GM23248 (cell line): ENCODE measurements around the gene COPS7B. TPM values are rescaled to one million over a fixed set of nuclear protein-coding genes. Genes with fewer than 3 reads are reported as not detected.

Source experiments
- DNase-seq: peaks from one replicate; pipeline ENCODE4 v3.0.0-alpha.2; 2015
- H2AFZ ChIP-seq: fragments of 200-600 bp; sonication (generic); 2 replicates; pipeline ENCODE4 v1.6.1; 2016; ENCODE audit warnings: antibody characterized with exemption
- H3F3A ChIP-seq: fragments of 200-600 bp; sonication (generic); 2 replicates; pipeline ENCODE4 v1.6.1; 2016; ENCODE audit warnings: mild to moderate bottlenecking, antibody characterized with exemption, mixed run types; ENCODE audit not compliant: insufficient read depth
- H3K27ac ChIP-seq: fragments of 200-600 bp; sonication (generic); 2 replicates; pipeline ENCODE4 v1.5.1; 2016; ENCODE audit warnings: mild to moderate bottlenecking
- H3K27me3 ChIP-seq: fragments of 200-600 bp; sonication (generic); replicated peaks from 2 replicates; pipeline ENCODE4 v1.6.1; 2016; ENCODE audit warnings: mild to moderate bottlenecking; ENCODE audit not compliant: insufficient read depth
- H3K36me3 ChIP-seq: fragments of 200-600 bp; sonication (generic); 2 replicates; pipeline ENCODE4 v1.6.1; 2016; ENCODE audit warnings: low read depth, mild to moderate bottlenecking
- H3K4me1 ChIP-seq: fragments of 200-600 bp; sonication (generic); 2 replicates; pipeline ENCODE4 v1.6.1; 2016; ENCODE audit warnings: mild to moderate bottlenecking; ENCODE audit not compliant: insufficient read depth
- H3K4me2 ChIP-seq: fragments of 200-600 bp; sonication (generic); one replicate; pipeline ENCODE4 v1.6.1; 2016; ENCODE audit warnings: mild to moderate bottlenecking; ENCODE audit not compliant: unreplicated experiment
- H3K4me3 ChIP-seq: fragments of 200-600 bp; sonication (generic); 2 replicates; pipeline ENCODE4 v1.5.1; 2016; ENCODE audit warnings: mild to moderate bottlenecking
- H3K79me2 ChIP-seq: fragments of 200-600 bp; sonication (generic); 2 replicates; pipeline ENCODE4 v1.6.1; 2016; ENCODE audit warnings: mild to moderate bottlenecking; ENCODE audit not compliant: insufficient read depth
- H3K9ac ChIP-seq: fragments of 200-600 bp; sonication (generic); 2 replicates; pipeline ENCODE4 v1.6.1; 2016; ENCODE audit warnings: mild to moderate bottlenecking
- H3K9me2 ChIP-seq: fragments of 200-600 bp; sonication (generic); 2 replicates; pipeline ENCODE4 v1.6.1; 2016; ENCODE audit warnings: mixed run types, mild to moderate bottlenecking, moderate library complexity; ENCODE audit not compliant: insufficient read depth
- H3K9me3 ChIP-seq: fragments of 200-600 bp; sonication (generic); one replicate; pipeline ENCODE4 v1.6.1; 2017; ENCODE audit warnings: low read depth
- H4K20me1 ChIP-seq: fragments of 200-600 bp; sonication (generic); 2 replicates; pipeline ENCODE4 v1.6.0; 2016; ENCODE audit not compliant: insufficient read depth
- EZH2 ChIP-seq: fragments of 200-600 bp; sonication (generic); IDR thresholded peaks from 2 replicates; pipeline ENCODE4 v1.6.1; 2018; ENCODE audit warnings: antibody characterized with exemption, mild to moderate bottlenecking; ENCODE audit not compliant: insufficient read depth, poor library complexity, severe bottlenecking
- EZH2phosphoT487 ChIP-seq: fragments of 200-600 bp; sonication (generic); IDR thresholded peaks from 2 replicates; pipeline ENCODE4 v1.6.1; 2018; ENCODE audit warnings: antibody characterized with exemption, moderate library complexity, mild to moderate bottlenecking, low read depth; ENCODE audit not compliant: insufficient read depth
- WGBS, 2 experiments: methylation state at CpG; one replicate each; pipeline ENCODE4 v1.1.6; 2015 to 2017; ENCODE audit warnings: low lambda C conversion rate in 2 of 2, low coverage in 1 of 2; ENCODE audit errors: missing lambda C conversion rate in 2 of 2; 5-methylcytosine and 5-hydroxymethylcytosine counted together
- in situ Hi-C: fragments of 300-500 bp; cut with MboI; formaldehyde crosslinking; loops from 2 replicates; pipeline ENCODE4 v1.15.0; 2020
- polyA plus RNA-seq: library from polyadenylated mRNA; unstranded; fragments of >200 nt; fragmentation: Nextera tagmentation; extraction: Ambion mirVana; gene quantifications from 2 replicates; pipeline ENCODE4 v1.2.1, GENCODE V29; 2016
- total RNA-seq: library from RNA; depleted of rRNA; stranded (reverse); fragments of >200 nt; shearing (Covaris generic); gene quantifications from 2 replicates; pipeline ENCODE4 v1.2.3, GENCODE V29; 2014

The COPS7B gene
- total and polyA plus RNA-seq, 2 experiments from 2014 or later, result 30.4 to 31.4 TPM

DNA sequence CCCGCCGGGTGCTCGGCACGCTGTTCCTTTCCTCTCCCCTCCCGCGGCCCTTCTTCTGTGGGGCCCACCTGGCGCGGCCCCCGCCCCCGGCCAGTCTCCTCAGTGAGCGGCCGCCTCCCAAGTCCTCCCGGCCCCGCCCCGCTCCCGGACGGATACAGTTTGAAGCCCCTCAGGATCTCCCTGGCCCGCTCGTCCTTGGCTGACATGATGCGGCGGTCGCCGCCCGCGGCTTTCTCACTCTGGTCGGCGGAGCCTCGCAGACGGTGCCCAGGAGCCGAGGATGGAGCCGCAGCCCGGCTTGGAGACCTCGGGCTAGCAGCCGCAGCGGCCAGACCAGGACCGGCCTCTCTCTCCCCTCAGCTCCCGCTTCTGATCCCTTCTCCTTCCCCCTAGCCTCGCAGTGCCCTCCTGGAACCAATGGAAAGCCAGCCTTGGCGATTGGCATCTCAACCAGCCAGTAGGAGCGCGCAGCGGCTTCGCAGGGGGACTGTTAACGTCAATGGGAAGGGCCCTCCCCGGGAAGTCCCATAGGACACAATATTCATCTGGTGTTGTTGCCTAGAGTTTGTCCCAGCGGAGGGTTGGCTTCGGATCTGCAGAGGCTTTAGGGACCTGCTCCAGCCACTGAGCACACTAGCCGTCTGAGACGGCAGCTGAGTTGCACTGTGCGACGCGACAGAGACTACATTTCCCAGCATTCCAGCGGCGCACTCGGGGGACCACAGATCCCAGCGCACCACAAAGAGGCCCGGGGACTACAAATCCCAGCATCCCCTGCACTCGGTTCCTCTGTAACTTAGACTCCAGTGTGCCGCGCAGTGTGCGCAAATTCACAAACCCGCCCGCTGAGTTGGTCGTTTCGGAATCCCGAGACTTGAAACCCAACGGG lies 5.1 kb upstream of the COPS7B start, which contains the start of gene PDE6D:
PDE6D (minus strand) TSS at position 374 of the 889 bp plus-strand sequence; CDS start at position 206, 168 bp downstream.
- in situ Hi-C loops, result no loop called here
- peak within 1 kb of the TSS; percentile 95 for H3K4me3 ChIP-seq
- peak within 1 kb of the TSS; percentile 96 for H3K4me2 ChIP-seq
- no peaks in the 10 kb centered on the region for H3K27me3 ChIP-seq
- H3K9me3 ChIP-seq, result no peaks in the 10 kb centered on the region
- H4K20me1 ChIP-seq, result no peaks in the 10 kb centered on the region
- peak within 1 kb of the TSS; percentile 73 for H3K27ac ChIP-seq
- peak; percentile 98 for DNase-seq
- H2AFZ ChIP-seq, result peak within 1 kb of the TSS; percentile 99
- H3F3A ChIP-seq, result 0 out of 2 replicates have a peak, but pooled peaks cover 12% of the 10 kb centered on the region
- no peaks in the 10 kb centered on the region for H3K36me3 ChIP-seq
- H3K79me2 ChIP-seq, result peaks cover 51% of the 10 kb centered on the region
- H3K9me2 ChIP-seq, result no peaks in the 10 kb centered on the region
- 1% methylated on average over 49 to 66 of the region's 67 CpGs for WGBS, 2 experiments
- TF ChIP-seq EZH2 (no peak), EZH2phosphoT487 (no peak)
- peak within 1 kb of the TSS; percentile 85 for H3K9ac ChIP-seq
- H3K4me1 ChIP-seq, result peaks cover 11% of the 10 kb centered on the region

DNA sequence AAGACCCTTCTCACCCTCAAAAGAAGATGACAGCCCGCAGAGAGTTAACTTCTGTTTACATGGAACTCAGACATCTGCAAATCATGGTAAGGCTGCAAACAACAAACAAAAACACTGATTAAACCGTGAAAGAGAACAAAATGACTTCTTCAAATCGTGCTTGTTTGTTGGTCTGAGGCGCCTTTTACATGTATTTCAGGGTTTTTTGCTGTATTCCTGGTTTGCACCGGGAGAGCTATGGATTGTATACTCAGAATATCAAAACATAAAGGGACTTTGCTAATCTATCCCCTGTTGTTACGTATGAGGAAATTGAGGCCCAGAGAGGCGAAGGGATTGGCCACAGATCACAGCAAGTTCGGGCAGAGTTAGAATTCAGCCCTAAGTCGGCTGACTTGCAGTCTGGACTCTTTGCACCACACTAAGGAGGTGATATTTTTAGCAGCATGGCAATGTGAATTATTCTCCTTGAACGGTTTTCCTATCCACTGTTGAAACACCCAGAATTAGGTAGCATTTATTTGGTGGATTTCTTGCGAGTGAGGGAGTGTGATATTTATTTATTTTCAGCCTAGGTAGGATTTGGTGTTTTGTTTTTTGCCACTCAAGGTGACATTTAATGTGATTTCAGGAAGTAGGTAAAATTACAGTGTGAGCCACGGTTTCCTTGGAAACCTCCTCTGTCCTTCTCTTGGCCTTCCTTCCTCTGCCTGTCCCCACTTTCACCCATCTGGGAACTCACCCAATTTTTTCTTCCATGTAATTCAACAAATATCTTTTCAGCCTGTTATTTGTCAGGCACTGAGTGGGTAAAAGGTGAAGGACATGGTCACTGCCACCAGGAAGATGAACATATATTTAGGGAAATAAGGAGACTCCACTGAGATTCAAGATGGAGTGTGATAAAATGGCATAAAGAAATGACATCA lies 4.2 kb upstream of the COPS7B start:
- Histone ChIP-seq H3K4me1 (peaks cover 11% of the 10 kb centered on the region), H3K9ac (peak overlapping the region; percentile 85), H3K4me3 (peak overlapping the region; percentile 95), H3K9me3 (no peaks in the 10 kb centered on the region), H3F3A (0 out of 2 replicates have a peak, but pooled peaks cover 12% of the 10 kb centered on the region), H2AFZ (peak overlapping the region; percentile 99), H3K79me2 (peaks cover 57% of the 10 kb centered on the region), H3K9me2 (no peaks in the 10 kb centered on the region), H4K20me1 (no peaks in the 10 kb centered on the region), H3K36me3 (no peaks in the 10 kb centered on the region), H3K27me3 (no peaks in the 10 kb centered on the region), H3K27ac (peak overlapping the region; percentile 73), H3K4me2 (peak overlapping the region; percentile 96)
- peak; percentile 67 for DNase-seq
- no peak for TF ChIP-seq EZH2
- TF ChIP-seq EZH2phosphoT487, result no peak
- in situ Hi-C loops, result no loop called here
- 1 to 2% methylated on average over 12 of the region's 12 CpGs for WGBS, 2 experiments

DNA sequence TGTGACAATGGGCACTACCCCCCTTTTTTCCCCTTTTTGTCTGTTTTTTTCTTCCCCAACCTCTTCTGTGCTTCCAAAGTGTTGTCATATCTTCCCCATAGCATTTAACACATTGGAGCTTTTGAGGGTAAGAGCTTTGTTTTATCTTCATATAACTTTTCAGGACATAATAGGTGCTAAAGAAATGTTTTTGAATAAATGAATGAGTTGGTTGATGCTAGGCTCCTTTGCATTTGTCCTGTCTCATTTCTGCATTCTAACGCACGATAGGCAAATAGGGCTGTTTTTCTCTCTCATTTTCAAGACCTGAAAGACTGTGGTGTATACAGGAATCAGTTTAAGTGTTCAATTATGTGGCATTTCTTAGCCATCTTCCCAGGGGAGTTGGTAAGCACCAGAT lies 832 bp upstream of the COPS7B start:
- in situ Hi-C loops, result no loop called here
- TF ChIP-seq EZH2, result no peak
- no peak for TF ChIP-seq EZH2phosphoT487
- H3K4me2 ChIP-seq, result peak overlapping the region; percentile 87
- no peak for DNase-seq
- H4K20me1 ChIP-seq, result no peaks in the 10 kb centered on the region
- peak overlapping the region; percentile 82; the same call in 1 of the 2 replicates for H3K4me3 ChIP-seq
- H3K27ac ChIP-seq, result no peak overlapping the region
- no peaks in the 10 kb centered on the region; the same call in 1 of the 2 replicates for H3K36me3 ChIP-seq
- H3F3A ChIP-seq, result 0 out of 2 replicates have a peak, but pooled peaks cover 7% of the 10 kb centered on the region
- H3K9me3 ChIP-seq, result no peaks in the 10 kb centered on the region
- no peaks in the 10 kb centered on the region for H3K27me3 ChIP-seq
- H3K9me2 ChIP-seq, result no peaks in the 10 kb centered on the region
- peaks cover 81% of the 10 kb centered on the region for H3K79me2 ChIP-seq
- 79 to 80% methylated on average over 2 of the region's 2 CpGs for WGBS, 2 experiments
- H3K4me1 ChIP-seq, result peaks cover 17% of the 10 kb centered on the region
- peak overlapping the region; percentile 79 for H3K9ac ChIP-seq
- peak overlapping the region; percentile 92 for H2AFZ ChIP-seq

DNA sequence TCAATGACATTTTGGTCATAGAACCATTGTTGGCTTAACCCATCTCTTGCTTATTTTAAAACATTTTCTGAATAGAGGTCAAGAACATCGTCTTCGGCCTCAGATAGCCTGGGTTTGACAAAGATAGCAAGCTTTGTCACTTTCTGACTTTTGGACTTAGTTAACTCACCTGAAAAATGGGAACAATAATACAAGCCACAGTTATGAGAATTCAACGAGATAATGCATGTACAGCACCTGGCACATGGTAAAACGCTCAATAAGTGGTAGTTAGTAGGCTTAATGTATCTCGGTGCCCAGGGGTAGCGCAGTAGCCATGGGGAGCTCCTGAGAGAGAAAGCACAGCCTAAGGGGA lies 446 bp upstream of the COPS7B start:
- in situ Hi-C loops, result no loop called here
- H3K9me3 ChIP-seq, result no peaks in the 10 kb centered on the region
- no peaks in the 10 kb centered on the region for H4K20me1 ChIP-seq
- no peaks in the 10 kb centered on the region for H3K27me3 ChIP-seq
- peak overlapping the region; percentile 79 for H3K9ac ChIP-seq
- no peaks in the 10 kb centered on the region for H3K9me2 ChIP-seq
- DNase-seq, result no peak
- H2AFZ ChIP-seq, result peak overlapping the region; percentile 92
- TF ChIP-seq EZH2 (no peak), EZH2phosphoT487 (no peak)
- peaks cover 83% of the 10 kb centered on the region for H3K79me2 ChIP-seq
- no peaks in the 10 kb centered on the region; the same call in 1 of the 2 replicates for H3K36me3 ChIP-seq
- peaks cover 17% of the 10 kb centered on the region for H3K4me1 ChIP-seq
- H3K27ac ChIP-seq, result peak overlapping the region; percentile 23
- 0 out of 2 replicates have a peak, but pooled peaks cover 7% of the 10 kb centered on the region for H3F3A ChIP-seq
- peak overlapping the region; percentile 82 for H3K4me3 ChIP-seq
- peak overlapping the region; percentile 87 for H3K4me2 ChIP-seq
- WGBS, 2 experiments, result 26 to 29% methylated on average over 6 of the region's 6 CpGs
